VCaP (cell line): ENCODE measurements around the gene TIGAR.

ENCODE experiments used
- H3K27ac ChIP-seq: fragments of 450-650 bp; 2 replicates; pipeline ENCODE4 v1.5.1; 2017
- CTCF ChIP-seq: fragments of 450-650 bp; conservative IDR thresholded peaks from 2 replicates; pipeline ENCODE4 v1.5.1; 2017; ENCODE audit warnings: mild to moderate bottlenecking, moderate library complexity

The TIGAR gene

GRCh38 chr12:4320853-4321701 lies at the start of gene TIGAR:
Gene TIGAR (plus strand): TSS chr12:4321213. CDS start chr12:4321272, 59 bp downstream.
- peak within 1 kb of the TSS; percentile 87 for H3K27ac ChIP-seq
- TF ChIP-seq CTCF: no peak

- TF ChIP-seq CTCF: no peak
- no peak overlapping the region for H3K27ac ChIP-seq
These were observed 49.1 kb upstream of the TIGAR start for GRCh38 chr12:4271717-4272423.

GRCh38 chr12:4272424-4273272 lies 48.4 kb upstream of the TIGAR start:
- no peak overlapping the region for H3K27ac ChIP-seq
- TF ChIP-seq CTCF: no peak

- TF ChIP-seq CTCF: no peak
- H3K27ac ChIP-seq: no peak overlapping the region
These were observed 47.8 kb upstream of the TIGAR start for GRCh38 chr12:4273273-4273651.

GRCh38 chr12:4273652-4274395 lies 47.2 kb upstream of the TIGAR start, which contains the start of gene CCND2:
Gene CCND2 (plus strand): TSS chr12:4273762. CDS start chr12:4274041, 279 bp downstream.
- TF ChIP-seq CTCF: no peak
- H3K27ac ChIP-seq: no peak within 1 kb of the TSS

- no peak for TF ChIP-seq CTCF
These were observed 46.5 kb upstream of the TIGAR start for GRCh38 chr12:4274396-4275015.

More at GRCh38 chr12:4274396-4275015, 46.5 kb upstream of the TIGAR start:
- no peak overlapping the region for H3K27ac ChIP-seq
